Measurements from ENCODE around the gene AIG1.

The AIG1 gene

DNA sequence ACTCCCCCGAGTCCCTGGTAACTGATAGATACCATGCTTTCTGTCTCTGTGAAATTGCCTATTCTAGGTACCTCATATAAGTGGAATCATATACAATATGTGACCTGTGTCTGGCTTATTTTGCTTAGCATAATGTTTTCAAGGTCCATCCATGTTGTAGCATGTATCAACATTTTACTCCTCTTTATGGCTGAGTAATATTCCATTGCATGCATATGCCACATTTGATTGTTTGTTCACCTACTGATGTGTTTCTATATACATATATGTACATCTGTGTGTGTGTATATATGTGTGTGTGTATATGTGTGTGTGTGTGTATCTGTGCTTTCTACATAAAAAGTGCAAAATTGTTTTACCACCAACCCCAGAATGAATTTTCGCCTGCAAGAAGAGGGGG is 270.7 kb downstream of the AIG1 start:
- no peak for TF ChIP-seq CTCF (IDR thresholded peaks at IDR 0.05; ENCODE audit: low read length, missing control alignments)
- H3K4me3 ChIP-seq (replicated peaks; ENCODE audit: low read depth, low read length) = no peak overlapping the region
- no peak for DNase-seq (ENCODE audit: low read depth)

DNA sequence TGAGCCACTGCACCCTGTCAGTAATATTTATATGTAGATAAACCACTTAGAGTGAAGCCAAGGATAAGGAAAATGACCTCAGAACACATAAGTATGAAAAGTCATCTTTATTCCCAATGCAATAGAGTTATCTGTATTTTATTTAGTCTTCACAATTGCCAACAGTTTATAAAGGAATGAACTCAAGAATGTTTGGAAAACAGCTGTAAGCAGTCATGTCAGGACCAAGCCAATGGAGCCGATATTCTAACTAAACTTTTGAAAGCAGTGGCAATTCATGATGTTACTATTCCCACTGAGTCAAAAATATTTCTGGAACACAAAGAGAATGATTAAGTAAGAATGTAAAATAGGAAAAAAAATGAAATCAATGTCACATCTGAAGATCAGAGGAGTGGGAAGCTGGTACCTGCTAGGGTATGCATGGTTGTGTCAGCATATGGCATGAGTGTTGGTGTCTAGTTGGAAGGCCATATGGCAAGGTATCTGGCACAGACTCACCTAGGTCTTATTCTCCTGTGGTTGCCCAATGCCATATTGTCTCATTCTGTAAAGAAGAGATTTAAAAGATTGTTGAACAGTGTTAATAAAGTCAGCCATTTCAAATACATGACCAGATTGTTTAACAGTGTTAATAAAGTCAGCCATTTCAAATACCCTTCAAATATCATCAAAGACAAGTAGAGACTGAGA is 271.6 kb downstream of the AIG1 start:
- no peak for TF ChIP-seq CTCF (IDR thresholded peaks at IDR 0.05; ENCODE audit: low read length, missing control alignments)

GRCh38 chr6:143333081-143333480 is 272.4 kb downstream of the AIG1 start:
- DNase-seq (ENCODE audit: low read depth) = no peak
- no peak for TF ChIP-seq CTCF (IDR thresholded peaks at IDR 0.05; ENCODE audit: low read length, missing control alignments)
- H3K4me3 ChIP-seq (replicated peaks; ENCODE audit: low read depth, low read length) = no peak overlapping the region

More for the DNA sequence above, 271.6 kb downstream of the AIG1 start:
- no peak overlapping the region for H3K4me3 ChIP-seq (replicated peaks; ENCODE audit: low read depth, low read length)
- no peak for DNase-seq (ENCODE audit: low read depth)

GRCh38 chr6:143333749-143334520 is 273.2 kb downstream of the AIG1 start:
- DNase-seq (ENCODE audit: low read depth) = no peak
- no peak overlapping the region for H3K4me3 ChIP-seq (replicated peaks; ENCODE audit: low read depth, low read length)

GRCh38 chr6:143335865-143336264 is 275.2 kb downstream of the AIG1 start:
- TF ChIP-seq CTCF (IDR thresholded peaks at IDR 0.05; ENCODE audit: low read length, missing control alignments) = no peak
- no peak overlapping the region for H3K4me3 ChIP-seq (replicated peaks; ENCODE audit: low read depth, low read length)
- DNase-seq (ENCODE audit: low read depth) = no peak

More at GRCh38 chr6:143333749-143334520, 273.2 kb downstream of the AIG1 start:
- no peak for TF ChIP-seq CTCF (IDR thresholded peaks at IDR 0.05; ENCODE audit: low read length, missing control alignments)

DNA sequence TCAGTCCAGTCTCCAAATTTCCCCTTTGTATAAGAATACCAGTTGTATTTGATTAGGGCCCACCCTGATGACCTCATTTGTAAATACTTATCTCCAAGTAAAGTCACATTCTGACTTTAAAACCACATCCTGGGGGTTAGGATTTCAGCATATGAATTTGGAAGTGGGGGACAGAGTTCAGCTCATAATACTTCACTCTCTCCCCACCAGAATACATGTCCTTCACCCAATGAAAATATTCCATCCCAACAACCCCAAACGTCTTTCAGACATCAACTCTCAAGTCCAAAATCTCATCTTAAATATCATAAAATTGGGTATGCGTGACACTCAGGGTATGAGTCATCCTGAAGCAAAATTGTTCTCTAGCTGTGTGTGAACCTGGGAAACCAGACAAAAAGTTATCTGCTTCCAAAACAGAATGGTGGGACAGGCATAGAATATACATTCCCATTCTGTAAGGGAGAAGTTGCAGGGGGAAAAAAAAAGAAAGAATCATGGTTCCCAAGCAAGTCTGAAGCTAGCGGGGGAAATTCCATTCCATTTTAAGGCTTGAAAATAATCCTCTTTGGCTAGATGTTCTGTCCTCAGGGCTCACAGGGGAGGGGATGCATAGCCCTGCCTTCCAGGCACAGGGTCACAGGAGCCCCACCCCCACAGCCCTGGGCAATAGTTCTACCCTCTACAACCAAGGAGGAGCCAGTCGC is 275.9 kb downstream of the AIG1 start:
- H3K4me3 ChIP-seq (replicated peaks; ENCODE audit: low read depth, low read length) = no peak overlapping the region
- TF ChIP-seq CTCF (IDR thresholded peaks at IDR 0.05; ENCODE audit: low read length, missing control alignments) = no peak
- DNase-seq (ENCODE audit: low read depth) = peak; percentile 45
